HEK293 (cell line): Measurements from ENCODE around the gene LEO1.
A peak's percentile ranks its signal among the peaks of the same experiment; 100 is the strongest.

Experiments
- CTCF ChIA-PET: fragments of 350-600 bp; formaldehyde crosslinking; extraction: SDS; loops from one replicate; lab custom pipeline; 2021; ENCODE audit warnings: antibody characterized with exemption; lab: Yijun Ruan, JAX
- POLR2A ChIA-PET: fragments of 300-600 bp; formaldehyde crosslinking; extraction: SDS; loops from one replicate; lab custom pipeline; 2020; ENCODE audit warnings: antibody characterized with exemption, inconsistent platforms; lab: Yijun Ruan, JAX
- H3K27ac ChIP-seq: fragments of 200-500 bp; sonication (Bioruptor generic); 2 replicates; pipeline ENCODE4 v1.5.1; 2014; ENCODE audit warnings: low read depth, low read length, control low read depth, inconsistent platforms; ENCODE audit errors: extremely low read depth
- H3K36me3 ChIP-seq, 2 experiments: fragments of 200-500 bp in 1 of 2; sonication (Bioruptor generic) in 1 of 2; 1 replicate in 1 of 2; 2 replicates in 1 of 2; pipeline ENCODE4 v1.5.1; 2014 to 2017; ENCODE audit warnings: inconsistent platforms in 2 of 2, low read length in 2 of 2; ENCODE audit not compliant: control insufficient read depth in 2 of 2, insufficient read depth in 1 of 2
- H3K4me1 ChIP-seq: fragments of 200-500 bp; sonication (Bioruptor generic); 2 replicates; pipeline ENCODE4 v1.5.1; 2014; ENCODE audit warnings: mild to moderate bottlenecking, low read length, inconsistent platforms; ENCODE audit not compliant: control insufficient read depth, insufficient read depth
- H3K4me3 ChIP-seq: 2 replicates; pipeline ENCODE4 v1.5.1; 2011; ENCODE audit warnings: low read depth, mild to moderate bottlenecking, control low read depth, low read length, moderate library complexity
- H3K9me3 ChIP-seq: fragments of 200-500 bp; sonication (Bioruptor generic); 2 replicates; pipeline ENCODE4 v1.5.1; 2014; ENCODE audit warnings: low read depth, low read length, inconsistent platforms; ENCODE audit not compliant: control insufficient read depth, insufficient read depth
- CTCF ChIP-seq: fragments of 450-650 bp; formaldehyde crosslinking; IDR thresholded peaks from 2 replicates; pipeline ENCODE4 v1.5.1; 2016; ENCODE audit warnings: missing biosample characterization, missing genetic modification characterization
- ZBTB8A ChIP-seq: fragments of 450-650 bp; formaldehyde crosslinking; IDR thresholded peaks from 2 replicates; pipeline ENCODE4 v1.5.1; 2016; ENCODE audit warnings: missing biosample characterization, missing genetic modification characterization
- ZFP69B ChIP-seq: fragments of 450-650 bp; formaldehyde crosslinking; IDR thresholded peaks from 2 replicates; pipeline ENCODE4 v1.5.1; 2016; ENCODE audit warnings: missing biosample characterization, missing genetic modification characterization
- ZNF202 ChIP-seq: fragments of 450-650 bp; formaldehyde crosslinking; IDR thresholded peaks from 2 replicates; pipeline ENCODE4 v1.5.1; 2016; ENCODE audit warnings: missing biosample characterization, missing genetic modification characterization, borderline replicate concordance
- ZNF324 ChIP-seq: fragments of 450-650 bp; formaldehyde crosslinking; IDR thresholded peaks from 2 replicates; pipeline ENCODE4 v1.5.1; 2016; ENCODE audit warnings: missing biosample characterization, missing genetic modification characterization
- ZNF423 ChIP-seq: fragments of 450-650 bp; formaldehyde crosslinking; IDR thresholded peaks from 2 replicates; pipeline ENCODE4 v1.5.1; 2016; ENCODE audit warnings: missing biosample characterization, missing genetic modification characterization
- ZNF426 ChIP-seq: fragments of 450-650 bp; formaldehyde crosslinking; IDR thresholded peaks from 2 replicates; pipeline ENCODE4 v1.5.1; 2017; ENCODE audit warnings: missing biosample characterization, missing genetic modification characterization, mild to moderate bottlenecking, inconsistent platforms, moderate library complexity
- ZNF555 ChIP-seq: fragments of 450-650 bp; formaldehyde crosslinking; conservative IDR thresholded peaks from 2 replicates; pipeline ENCODE4 v1.5.1; 2017; ENCODE audit warnings: missing biosample characterization, mild to moderate bottlenecking, missing genetic modification characterization, inconsistent platforms
- ZNF561 ChIP-seq: fragments of 450-650 bp; IDR thresholded peaks from 2 replicates; pipeline ENCODE4 v1.5.1; 2018; ENCODE audit warnings: missing biosample characterization, missing genetic modification characterization, borderline replicate concordance
- ZNF629 ChIP-seq: fragments of 450-650 bp; formaldehyde crosslinking; IDR thresholded peaks from 2 replicates; pipeline ENCODE4 v1.5.1; 2017; ENCODE audit warnings: missing biosample characterization, missing genetic modification characterization
- ZNF654 ChIP-seq: fragments of 450-650 bp; formaldehyde crosslinking; IDR thresholded peaks from 2 replicates; pipeline ENCODE4 v1.5.1; 2016; ENCODE audit warnings: low read depth, missing biosample characterization, missing genetic modification characterization
- ZNF664 ChIP-seq: fragments of 450-650 bp; formaldehyde crosslinking; IDR thresholded peaks from 2 replicates; pipeline ENCODE4 v1.5.1; 2016; ENCODE audit warnings: missing biosample characterization, missing genetic modification characterization
- ZNF707 ChIP-seq: fragments of 450-650 bp; formaldehyde crosslinking; IDR thresholded peaks from 2 replicates; pipeline ENCODE4 v1.5.1; 2016; ENCODE audit warnings: missing biosample characterization, missing genetic modification characterization
- ZSCAN23 ChIP-seq: fragments of 450-650 bp; formaldehyde crosslinking; IDR thresholded peaks from 2 replicates; pipeline ENCODE4 v1.5.1; 2016; ENCODE audit warnings: missing biosample characterization, missing genetic modification characterization
- ZSCAN30 ChIP-seq: fragments of 450-650 bp; IDR thresholded peaks from 2 replicates; pipeline ENCODE4 v1.5.1; 2018; ENCODE audit warnings: missing biosample characterization, mild to moderate bottlenecking, missing genetic modification characterization, moderate library complexity

Gene LEO1

GRCh38 chr15:51889486-51889885 lies 82.1 kb downstream of the LEO1 start:
- Histone ChIP-seq H3K9me3 (no peaks in the 10 kb centered on the region), H3K4me1 (no peaks in the 10 kb centered on the region), H3K36me3 (peaks cover 0 to 2% of the 10 kb centered on the region in 2 experiments; a peak in 2 of 3 replicates)
- POLR2A ChIA-PET, result no interaction called here
- no peak for TF ChIP-seq ZNF202 (tag by site-specific recombination)
- TF ChIP-seq ZNF629 (tag by site-specific recombination), result no peak
- TF ChIP-seq ZNF561 (tag by site-specific recombination), result no peak
- TF ChIP-seq ZNF664 (tag by site-specific recombination), result no peak
- no peak for TF ChIP-seq ZSCAN23
- TF ChIP-seq ZNF423, result no peak
- no peak for TF ChIP-seq ZFP69B (tag by site-specific recombination)
- TF ChIP-seq ZNF707 (tag by site-specific recombination), result no peak
- TF ChIP-seq ZSCAN30, result no peak
- TF ChIP-seq, all 188 proteins: peak for 0
- CTCF ChIA-PET, result interaction anchor here (0.9 to 1.8 kb wide), 11 partner anchors 8 to 190 kb away, joined by 3 to 7 read pairs (median 4); no protein-coding TSS in a partner anchor
- H3K4me3 ChIP-seq, result no peak overlapping the region
- H3K27ac ChIP-seq, result no peak overlapping the region

- Histone ChIP-seq H3K4me1 (no peaks in the 10 kb centered on the region), H3K9me3 (no peaks in the 10 kb centered on the region)
- CTCF ChIA-PET, result interaction anchor here (0.6 to 1.8 kb wide), 16 partner anchors 9 to 246 kb away, joined by 3 to 11 read pairs (median 4); no protein-coding TSS in a partner anchor
- TF ChIP-seq ZNF654 (peak; percentile 39), ZNF555 (tag by site-specific recombination) (no peak), CTCF (no peak; the same call in 1 of the 2 replicates), ZBTB8A (tag by site-specific recombination) (no peak), ZNF629 (tag by site-specific recombination) (no peak), ZNF324 (tag by site-specific recombination) (no peak), ZNF426 (tag by site-specific recombination) (no peak)
- TF ChIP-seq, all 188 proteins: peak for 1
- H3K4me3 ChIP-seq, result no peak overlapping the region
- H3K36me3 ChIP-seq, result no peaks in the 10 kb centered on the region; a peak in 1 of 3 replicates
- POLR2A ChIA-PET, result no interaction called here
- no peak overlapping the region for H3K27ac ChIP-seq
Observed at GRCh38 chr15:51888593-51889195, 82.9 kb downstream of the LEO1 start.
